ENCODE measurements around the gene NTM.

Gene NTM

GRCh38 chr11:131644204-131644795, 273.9 kb downstream of the NTM start:
- no peak for DNase-seq (ENCODE audit: low read depth)

- DNase-seq (ENCODE audit: low read depth): no peak
Measured at GRCh38 chr11:131645237-131645636, 274.8 kb downstream of the NTM start.

DNA sequence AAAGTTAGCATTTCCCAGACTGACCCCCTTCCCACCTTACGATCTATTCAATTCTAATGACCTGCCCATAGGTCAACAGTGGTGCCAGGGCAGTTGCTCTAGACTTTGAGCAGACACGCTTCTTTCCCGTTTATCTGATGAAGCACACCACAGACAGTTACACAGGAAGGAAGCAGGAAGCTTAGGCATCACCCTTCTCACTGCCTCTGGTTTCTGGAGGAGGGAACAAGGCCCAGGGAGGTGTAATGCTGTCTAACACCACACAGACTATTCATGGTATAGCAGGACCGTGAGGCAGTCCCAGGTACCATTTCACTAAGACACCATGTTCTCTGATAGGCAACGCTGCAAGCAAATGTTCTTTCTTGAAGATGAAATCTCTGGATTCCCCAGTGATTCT, 279.4 kb downstream of the NTM start:
- DNase-seq (ENCODE audit: low read depth): no peak

- no peak for DNase-seq (ENCODE audit: low read depth)
Measured at GRCh38 chr11:131652231-131652630, 281.8 kb downstream of the NTM start.

DNA sequence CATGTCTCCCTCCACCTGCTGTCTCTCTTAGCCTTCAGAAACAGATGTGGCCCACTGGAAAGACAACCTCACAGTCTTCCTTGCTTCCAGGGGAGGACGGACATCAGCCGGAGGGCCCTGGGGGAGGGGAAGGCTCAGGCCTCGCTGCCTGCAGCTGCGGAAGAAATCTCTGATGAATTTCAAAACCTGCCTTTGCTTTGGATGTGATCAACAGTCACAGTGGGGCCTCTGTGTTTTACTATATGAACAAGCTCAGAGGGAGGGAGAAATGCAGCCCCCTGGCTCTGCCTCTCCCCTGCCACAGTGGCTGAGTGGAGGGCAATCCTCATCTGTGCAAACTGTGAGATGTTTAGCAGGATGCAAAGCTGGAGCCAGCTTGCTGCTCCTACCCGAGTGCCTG, 282.8 kb downstream of the NTM start:
- no peak for DNase-seq (ENCODE audit: low read depth)

- DNase-seq (ENCODE audit: low read depth): no peak
Measured at GRCh38 chr11:131654849-131655248, 284.4 kb downstream of the NTM start.

DNA sequence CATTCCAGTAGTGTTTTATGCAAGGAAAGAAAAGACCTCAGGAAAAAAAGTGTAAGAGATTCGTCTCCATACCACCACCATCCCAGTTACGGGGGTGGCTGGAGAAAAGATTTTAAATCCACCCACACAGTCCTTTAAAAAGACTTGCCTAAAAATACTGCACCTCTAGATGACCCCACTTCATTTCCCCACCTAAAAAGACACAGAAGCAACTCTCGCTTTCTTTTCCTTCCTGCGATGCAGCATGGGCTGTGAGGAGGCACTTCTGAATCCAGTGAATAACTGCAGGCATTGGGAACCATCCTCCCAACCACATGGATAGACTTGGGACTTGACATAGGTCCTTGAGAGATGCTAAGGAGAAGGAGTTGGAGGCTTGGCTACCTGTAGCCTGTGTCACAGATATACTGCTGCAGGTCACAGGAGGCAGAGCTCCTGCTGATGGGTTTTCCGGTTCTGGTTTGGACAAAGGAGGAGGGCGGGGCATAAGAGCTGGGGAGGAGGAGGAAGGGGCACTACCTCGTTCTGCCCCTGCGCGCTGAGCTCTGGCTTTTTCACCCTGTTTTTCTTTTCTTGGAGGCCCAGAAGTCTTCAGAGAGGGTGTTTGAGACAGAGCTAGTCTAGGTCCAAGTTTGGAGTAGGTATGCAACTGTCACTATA, 285.9 kb downstream of the NTM start:
- DNase-seq (ENCODE audit: low read depth): no peak

GRCh38 chr11:131656839-131657211, 286.4 kb downstream of the NTM start:
- no peak for DNase-seq (ENCODE audit: low read depth)

DNA sequence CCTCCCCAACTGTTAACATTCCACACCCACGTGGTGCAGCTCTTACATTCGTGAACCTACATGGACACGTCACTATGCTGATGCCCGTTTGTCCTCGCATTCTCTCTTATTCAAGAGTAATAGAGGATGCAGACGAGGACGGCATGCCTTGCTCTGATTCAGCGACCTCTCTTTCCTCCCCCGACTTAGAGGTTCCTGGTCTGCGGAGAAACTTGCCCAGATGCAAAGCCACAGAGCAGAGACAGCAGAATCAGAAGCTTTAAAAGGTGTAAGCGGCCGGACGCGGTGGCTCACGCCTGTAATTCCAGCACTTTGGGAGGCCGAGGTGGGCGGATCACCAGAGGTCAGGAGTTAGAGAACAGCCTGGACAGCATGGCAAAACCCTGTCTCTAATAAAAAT, 288.0 kb downstream of the NTM start:
- no peak for DNase-seq (ENCODE audit: low read depth)

GRCh38 chr11:131658952-131659351, 288.5 kb downstream of the NTM start:
- DNase-seq (ENCODE audit: low read depth): no peak

GRCh38 chr11:131659931-131660330, 289.5 kb downstream of the NTM start:
- DNase-seq (ENCODE audit: low read depth): no peak

DNA sequence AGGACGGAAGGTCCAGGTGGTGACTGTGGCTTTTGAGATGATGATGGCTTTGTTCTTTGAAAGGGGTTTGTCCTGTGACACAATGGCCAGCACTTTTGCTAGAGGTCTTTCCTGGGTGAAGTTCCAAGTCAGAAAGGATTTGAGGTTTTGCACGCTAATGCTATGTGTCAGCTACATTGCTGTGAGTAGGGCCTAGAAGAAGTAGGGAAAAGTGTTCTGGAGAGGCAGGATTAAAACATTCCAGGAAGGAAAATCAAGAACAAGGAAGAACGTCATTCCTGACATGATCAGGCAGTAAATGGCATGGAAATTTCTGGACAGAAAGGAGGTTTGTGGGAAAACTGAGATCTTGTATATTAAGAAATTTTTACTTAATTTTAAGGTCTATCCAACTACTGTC, 290.7 kb downstream of the NTM start:
- no peak for DNase-seq (ENCODE audit: low read depth)

- no peak for DNase-seq (ENCODE audit: low read depth)
Measured at GRCh38 chr11:131662317-131662972, 292.0 kb downstream of the NTM start.

GRCh38 chr11:131662993-131663392, 292.6 kb downstream of the NTM start:
- DNase-seq (ENCODE audit: low read depth): no peak

- no peak for DNase-seq (ENCODE audit: low read depth)
Measured at GRCh38 chr11:131663405-131664200, 293.2 kb downstream of the NTM start.

DNA sequence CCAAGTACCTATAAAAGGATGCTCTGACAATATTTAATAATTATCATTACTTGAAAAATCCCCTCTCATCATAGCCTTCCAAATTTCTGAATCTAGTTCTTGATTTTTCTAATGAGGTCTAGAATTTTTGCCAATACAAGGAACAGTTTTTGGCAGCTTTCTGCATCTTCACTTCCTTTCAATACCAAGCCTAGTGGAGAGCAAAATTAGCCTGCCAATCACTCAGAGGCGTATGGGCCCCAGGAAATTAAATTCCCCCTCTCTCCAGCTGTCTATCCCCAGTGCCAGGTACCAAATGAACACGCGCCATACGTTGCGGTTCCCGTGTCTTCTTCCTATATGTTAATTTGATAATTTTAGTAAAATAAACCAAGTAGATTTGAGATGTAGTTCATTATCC, 293.9 kb downstream of the NTM start:
- DNase-seq (ENCODE audit: low read depth): no peak

DNA sequence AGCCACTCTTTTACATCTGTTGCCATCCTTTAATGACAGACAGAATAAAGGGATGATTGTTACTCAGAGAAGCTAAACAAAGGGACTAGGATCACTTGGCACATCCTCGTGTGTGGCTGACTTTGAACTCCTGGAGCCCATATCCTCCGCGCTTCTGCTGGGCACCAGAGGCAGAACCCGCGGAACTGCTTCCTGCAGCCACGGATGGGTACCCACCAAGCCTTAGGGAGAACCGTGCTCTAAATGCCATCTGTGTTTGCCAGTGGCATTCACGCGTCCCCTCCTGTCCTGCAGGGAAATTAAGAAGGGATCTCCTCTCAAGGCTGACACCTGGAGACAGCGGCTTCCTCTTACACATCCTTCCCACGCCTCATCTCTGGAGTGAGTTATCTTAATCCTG, 294.4 kb downstream of the NTM start:
- no peak for DNase-seq (ENCODE audit: low read depth)

- no peak for DNase-seq (ENCODE audit: low read depth)
Measured at GRCh38 chr11:131665344-131665968, 295.0 kb downstream of the NTM start.

DNA sequence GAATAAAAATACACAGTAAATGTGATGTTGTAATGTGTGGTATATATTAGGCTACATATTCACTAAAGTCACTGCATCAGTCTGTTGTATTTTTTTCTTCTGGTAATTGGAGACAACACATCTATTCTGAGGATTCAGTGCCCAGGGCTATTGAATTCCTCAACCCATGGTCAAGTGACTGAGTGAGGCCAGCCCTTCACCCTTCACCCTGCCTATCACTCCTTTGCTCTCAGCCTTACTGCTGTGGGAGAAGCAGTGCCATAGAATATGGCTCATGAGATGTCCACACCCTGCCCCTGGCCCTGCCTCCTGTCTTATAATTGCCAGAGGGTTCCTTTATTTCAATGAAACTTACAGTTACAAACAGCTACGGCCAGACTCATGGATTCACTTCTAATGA, 295.6 kb downstream of the NTM start:
- no peak for DNase-seq (ENCODE audit: low read depth)

GRCh38 chr11:131666617-131667016, 296.2 kb downstream of the NTM start:
- no peak for DNase-seq (ENCODE audit: low read depth)

GRCh38 chr11:131667566-131667965, 297.2 kb downstream of the NTM start:
- DNase-seq (ENCODE audit: low read depth): no peak

Measured in activated T-helper 1 cell treated with Interleukin-2 at 50 U/mL for 16 hours (primary cell).